ENCODE measurements around the gene TKFC.

Gene TKFC

GRCh38 chr11:61309141-61309540, 23.9 kb upstream of the TKFC start:
- Histone ChIP-seq H3K4me3 (replicated peaks; ENCODE audit: low read depth, low read length) (no peak overlapping the region), H3K36me3 (ENCODE audit: control insufficient read depth, insufficient read depth, low read length) (peaks cover 54% of the 10 kb centered on the region)

GRCh38 chr11:61309739-61310138, 23.3 kb upstream of the TKFC start:
- peaks cover 55% of the 10 kb centered on the region for H3K36me3 ChIP-seq (ENCODE audit: control insufficient read depth, insufficient read depth, low read length)
- H3K27me3 ChIP-seq (replicated peaks; ENCODE audit: control insufficient read depth, insufficient read depth, low read length), result no peaks in the 10 kb centered on the region
- no peak for TF ChIP-seq CTCF (IDR thresholded peaks at IDR 0.05; ENCODE audit: insufficient read depth, low read length, poor library complexity, severe bottlenecking)
- H3K4me3 ChIP-seq (replicated peaks; ENCODE audit: low read depth, low read length), result no peak overlapping the region
- no peak for DNase-seq (ENCODE audit: extremely low read depth, insufficient read length)

More at GRCh38 chr11:61309141-61309540, 23.9 kb upstream of the TKFC start:
- no peak for TF ChIP-seq CTCF (IDR thresholded peaks at IDR 0.05; ENCODE audit: insufficient read depth, low read length, poor library complexity, severe bottlenecking)
- no peak for DNase-seq (ENCODE audit: extremely low read depth, insufficient read length)
- no peaks in the 10 kb centered on the region for H3K27me3 ChIP-seq (replicated peaks; ENCODE audit: control insufficient read depth, insufficient read depth, low read length)

- H3K4me3 ChIP-seq (replicated peaks; ENCODE audit: low read depth, low read length), result no peak overlapping the region
- peaks cover 55% of the 10 kb centered on the region for H3K36me3 ChIP-seq (ENCODE audit: control insufficient read depth, insufficient read depth, low read length)
- no peaks in the 10 kb centered on the region for H3K27me3 ChIP-seq (replicated peaks; ENCODE audit: control insufficient read depth, insufficient read depth, low read length)
- no peak for DNase-seq (ENCODE audit: extremely low read depth, insufficient read length)
- no peak for TF ChIP-seq CTCF (IDR thresholded peaks at IDR 0.05; ENCODE audit: insufficient read depth, low read length, poor library complexity, severe bottlenecking)
These were observed 22.3 kb upstream of the TKFC start for GRCh38 chr11:61310749-61311148.

DNA sequence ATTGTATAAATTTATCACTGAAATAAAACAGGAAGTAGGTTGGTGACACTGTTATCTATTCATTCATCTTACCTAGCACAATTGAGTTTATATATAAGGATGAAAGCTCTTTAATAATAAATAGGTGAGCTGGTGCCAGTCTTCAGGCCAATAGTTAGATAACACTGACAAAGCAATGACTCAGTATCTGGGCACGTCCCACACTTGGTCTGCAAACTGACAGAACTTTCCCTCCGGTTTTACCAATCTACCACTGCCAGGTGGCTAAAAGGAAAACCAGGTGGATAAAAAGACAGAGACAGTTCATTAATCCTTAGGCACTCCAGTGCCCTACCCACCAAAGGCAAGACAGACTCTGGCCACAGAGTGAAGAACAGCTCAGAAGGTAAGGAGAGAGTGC, 17.8 kb upstream of the TKFC start:
- Histone ChIP-seq H3K4me3 (replicated peaks; ENCODE audit: low read depth, low read length) (no peak overlapping the region), H3K36me3 (ENCODE audit: control insufficient read depth, insufficient read depth, low read length) (peaks cover 36% of the 10 kb centered on the region), H3K27me3 (replicated peaks; ENCODE audit: control insufficient read depth, insufficient read depth, low read length) (no peaks in the 10 kb centered on the region)
- no peak for TF ChIP-seq CTCF (IDR thresholded peaks at IDR 0.05; ENCODE audit: insufficient read depth, low read length, poor library complexity, severe bottlenecking)
- no peak for DNase-seq (ENCODE audit: extremely low read depth, insufficient read length)

DNA sequence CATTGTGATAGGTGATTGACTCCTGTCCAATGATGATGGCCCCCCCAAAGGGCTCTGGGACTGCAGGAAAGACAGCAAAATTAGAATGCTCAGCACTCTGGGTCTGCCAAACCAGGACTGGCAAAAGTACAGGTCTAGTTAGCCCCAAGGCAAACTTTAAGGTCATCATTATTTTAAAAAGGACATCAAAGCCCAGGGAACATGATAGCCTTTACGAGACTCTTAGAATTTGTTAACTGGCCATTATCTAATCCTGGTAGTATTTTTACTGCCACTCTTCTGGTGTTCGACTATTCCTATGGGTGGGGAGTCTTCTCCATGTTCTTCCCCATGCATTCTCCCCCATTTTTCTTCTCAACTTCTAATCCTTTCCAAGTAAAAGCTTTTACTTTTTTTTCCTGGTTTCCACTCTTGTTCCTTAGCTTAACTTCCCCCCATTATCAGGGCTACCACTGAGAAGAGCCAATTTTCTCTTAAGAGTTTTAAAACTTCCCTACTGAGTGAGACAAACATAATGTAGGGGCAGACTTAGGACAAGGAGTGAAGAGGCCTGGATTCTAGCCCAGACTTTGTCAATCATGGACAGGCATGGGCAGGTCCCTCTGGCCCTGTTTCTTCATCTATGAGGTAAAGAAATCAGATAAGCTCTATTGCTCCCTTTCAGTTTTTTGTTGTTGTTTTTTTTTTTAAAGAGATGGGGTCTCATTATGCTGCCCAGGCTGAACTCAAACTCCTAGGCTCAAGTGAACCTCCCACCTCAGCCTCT, 7.2 kb upstream of the TKFC start:
- no peak overlapping the region for H3K4me3 ChIP-seq (replicated peaks; ENCODE audit: low read depth, low read length)
- no peak for DNase-seq (ENCODE audit: extremely low read depth, insufficient read length)
- H3K36me3 ChIP-seq (ENCODE audit: control insufficient read depth, insufficient read depth, low read length), result peaks cover 38% of the 10 kb centered on the region
- H3K27me3 ChIP-seq (replicated peaks; ENCODE audit: control insufficient read depth, insufficient read depth, low read length), result no peaks in the 10 kb centered on the region
- no peak for TF ChIP-seq CTCF (IDR thresholded peaks at IDR 0.05; ENCODE audit: insufficient read depth, low read length, poor library complexity, severe bottlenecking)

Data from GM06990 (cell line).